ENCODE measurements around the gene JPT1. TPM values are rescaled to one million over a fixed set of nuclear protein-coding genes. Genes with fewer than 3 reads are reported as not detected.

JPT1 gene
- total and polyA plus RNA-seq, 2 experiments from 2014 or later, result 278 to 903 TPM

GRCh38 chr17:75118307-75118706, 36.0 kb downstream of the JPT1 start (continued):
- no peak for TF ChIP-seq ZNF462 (CRISPR knock-in tag; IDR thresholded peaks at IDR 0.05)
- TF ChIP-seq CTCF (conservative IDR thresholded peaks at IDR 0.05; ENCODE audit: low read depth in 2 of 2), result no peak
- TF ChIP-seq POLR2AphosphoS5 (IDR thresholded peaks at IDR 0.05; ENCODE audit: low read depth), result no peak
- TF ChIP-seq CREB1 (CRISPR knock-in tag; IDR thresholded peaks at IDR 0.05; ENCODE audit: low read depth), result no peak

GRCh38 chr17:75116737-75117136, 37.6 kb downstream of the JPT1 start:
- Histone ChIP-seq H3K4me3 (no peak overlapping the region), H3K4me1 (ENCODE audit: insufficient read depth) (peaks cover 4% of the 10 kb centered on the region; the same call in 1 of the 2 replicates), H3K27ac (ENCODE audit: low read depth) (0 out of 2 replicates have a peak overlapping the region, but pooled peaks have one; percentile 32), H3K79me2 (replicated peaks; ENCODE audit: insufficient read depth) (peaks cover 5% of the 10 kb centered on the region), H3K36me3 (ENCODE audit: insufficient read depth) (no peaks in the 10 kb centered on the region), H3K9me2 (ENCODE audit: insufficient read depth) (no peaks in the 10 kb centered on the region), H3K27me3 (ENCODE audit: insufficient read depth) (no peaks in the 10 kb centered on the region), H3K4me2 (no peak overlapping the region), H3F3A (replicated peaks; ENCODE audit: low read depth) (0 out of 2 replicates have a peak, but pooled peaks cover 11% of the 10 kb centered on the region), H2AFZ (no peak overlapping the region), H4K20me1 (replicated peaks; ENCODE audit: insufficient read depth) (no peaks in the 10 kb centered on the region; the same call in 1 of the 2 replicates)
- H3K9me3 Mint-ChIP-seq, result no peaks in the 10 kb centered on the region
- ATAC-seq (no peak), DNase-seq (ENCODE audit: low spot score) (no peak)
- peaks cover 16% of the 10 kb centered on the region for H3K4me1 Mint-ChIP-seq
- H3K27me3 Mint-ChIP-seq (ENCODE audit: insufficient read depth, low read depth, poor library complexity), result peaks cover 5% of the 10 kb centered on the region
- no peak overlapping the region for H3K4me3 Mint-ChIP-seq
- peaks cover 22% of the 10 kb centered on the region for H3K36me3 Mint-ChIP-seq (ENCODE audit: low read depth)
- H3K27ac Mint-ChIP-seq, result no peak overlapping the region
- TF ChIP-seq JUNB (IDR thresholded peaks at IDR 0.05; ENCODE audit: unreplicated experiment) (no peak), ZNF462 (CRISPR knock-in tag; IDR thresholded peaks at IDR 0.05) (no peak), CREB1 (CRISPR knock-in tag; IDR thresholded peaks at IDR 0.05; ENCODE audit: low read depth) (no peak), ETS1 (IDR thresholded peaks at IDR 0.05) (no peak)
